Astrocyte (in vitro differentiated cells and primary cell): Measurements from ENCODE around the gene NEURL4. TPM values are rescaled to one million over a fixed set of nuclear protein-coding genes. Genes with fewer than 3 reads are reported as not detected.
"Not testable (repeated sequence)": the region's sequence is repeated elsewhere in the genome, so short reads cannot be mapped to it uniquely, and the experiment has no call there.

Experiments used
- DNase-seq: peaks from one replicate; pipeline ENCODE4 v3.0.0-alpha.2; 2010; ENCODE audit warnings: low read depth
- FAIRE-seq: peaks from 2 replicates; lab custom pipeline; 2011; peaks lifted over from hg19 to GRCh38; lab: Jason Lieb, UNC
- H2AFZ ChIP-seq: 2 replicates; pipeline ENCODE4 v1.6.0; 2012; ENCODE audit warnings: low read depth, low read length, inconsistent platforms
- H3K27ac ChIP-seq: 2 replicates; pipeline ENCODE4 v1.5.1; 2011; ENCODE audit warnings: low read depth, low read length, inconsistent platforms
- H3K27me3 ChIP-seq: 2 replicates; pipeline ENCODE4 v1.6.0; 2011; ENCODE audit warnings: low read length, inconsistent platforms; ENCODE audit not compliant: insufficient read depth
- H3K36me3 ChIP-seq: 2 replicates; pipeline ENCODE4 v1.5.1; 2011; ENCODE audit warnings: low read length, inconsistent platforms; ENCODE audit not compliant: insufficient read depth
- H3K4me1 ChIP-seq: 2 replicates; pipeline ENCODE4 v1.5.1; 2011; ENCODE audit warnings: low read length, inconsistent platforms; ENCODE audit not compliant: insufficient read depth
- H3K4me2 ChIP-seq: 2 replicates; pipeline ENCODE4 v1.6.0; 2012; ENCODE audit warnings: low read length, inconsistent platforms
- H3K4me3 ChIP-seq: 2 replicates; pipeline ENCODE4 v1.5.1; 2011; ENCODE audit warnings: low read depth, mild to moderate bottlenecking, low read length, inconsistent platforms; ENCODE audit not compliant: insufficient read depth
- H3K79me2 ChIP-seq: 2 replicates; pipeline ENCODE4 v1.6.0; 2012; ENCODE audit warnings: mild to moderate bottlenecking, low read length, inconsistent platforms; ENCODE audit not compliant: insufficient read depth
- H3K9ac ChIP-seq: 2 replicates; pipeline ENCODE4 v1.6.0; 2012; ENCODE audit warnings: mild to moderate bottlenecking, low read length, inconsistent platforms
- H3K9me3 ChIP-seq: 2 replicates; pipeline ENCODE4 v1.5.1; 2012; ENCODE audit warnings: low read depth, mild to moderate bottlenecking, low read length, inconsistent platforms; ENCODE audit not compliant: insufficient read depth
- H4K20me1 ChIP-seq: 2 replicates; pipeline ENCODE4 v1.6.0; 2012; ENCODE audit warnings: low read length, inconsistent platforms; ENCODE audit not compliant: insufficient read depth
- H3K27ac Mint-ChIP-seq: one replicate; pipeline ENCODE4 v1.8.0; 2021; ENCODE audit warnings: mild to moderate bottlenecking, mixed read lengths; ENCODE audit not compliant: unreplicated experiment
- H3K27me3 Mint-ChIP-seq: one replicate; pipeline ENCODE4 v1.8.0; 2021; ENCODE audit warnings: low read depth, mixed read lengths; ENCODE audit not compliant: unreplicated experiment
- H3K36me3 Mint-ChIP-seq: one replicate; pipeline ENCODE4 v1.8.0; 2021; ENCODE audit warnings: low read depth, mixed read lengths; ENCODE audit not compliant: unreplicated experiment
- H3K4me1 Mint-ChIP-seq: one replicate; pipeline ENCODE4 v1.8.0; 2021; ENCODE audit warnings: low read depth, mixed read lengths; ENCODE audit not compliant: unreplicated experiment
- H3K4me3 Mint-ChIP-seq: one replicate; pipeline ENCODE4 v1.8.0; 2021; ENCODE audit warnings: mild to moderate bottlenecking, moderate library complexity, mixed read lengths; ENCODE audit not compliant: unreplicated experiment
- H3K9me3 Mint-ChIP-seq: one replicate; pipeline ENCODE4 v1.8.0; 2021; ENCODE audit warnings: mild to moderate bottlenecking, mixed read lengths; ENCODE audit not compliant: unreplicated experiment
- EZH2 ChIP-seq: IDR thresholded peaks from 2 replicates; pipeline ENCODE4 v1.6.1; 2012; ENCODE audit warnings: mild to moderate bottlenecking, low read length, inconsistent platforms; ENCODE audit not compliant: insufficient read depth
- total RNA-seq: library from RNA; stranded (reverse); gene quantifications from 2 replicates; pipeline ENCODE4 v1.2.1, GENCODE V29; 2021
- TF ChIP-seq, protein P1 (sequence below): IDR thresholded peaks from 2 replicates; pipeline ENCODE4 v1.5.1; 2011; ENCODE audit warnings: low read depth, mild to moderate bottlenecking, inconsistent platforms, low read length, moderate library complexity; ENCODE audit not compliant: insufficient read depth

Gene NEURL4
- total RNA-seq, 1 donor from 2014 or later: 32.5 TPM

DNA sequence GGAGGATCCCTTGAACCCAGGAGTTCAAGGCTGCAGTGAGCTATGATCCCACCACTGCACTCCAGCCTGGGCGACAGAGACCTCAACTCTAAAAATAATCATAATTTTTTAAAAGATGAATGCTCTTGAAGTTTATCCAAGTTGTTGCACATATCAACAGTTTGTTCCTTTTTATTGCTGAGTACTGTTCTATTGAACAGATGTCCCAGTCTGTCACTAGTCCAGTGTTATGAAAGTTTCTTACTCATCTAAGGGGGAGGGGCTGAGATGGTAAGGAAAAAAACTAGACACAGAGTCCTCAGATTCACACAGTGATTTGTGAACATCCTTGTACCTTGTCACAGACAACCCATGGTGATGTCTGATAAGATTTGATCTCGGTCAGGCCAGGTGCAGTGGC, 11.0 kb upstream of the NEURL4 start:
- Histone ChIP-seq H4K20me1 (no peaks in the 10 kb centered on the region), H2AFZ (no peak overlapping the region), H3K4me3 (no peak overlapping the region), H3K4me2 (no peak overlapping the region), H3K79me2 (no peaks in the 10 kb centered on the region), H3K27ac (no peak overlapping the region), H3K36me3 (no peaks in the 10 kb centered on the region), H3K4me1 (no peaks in the 10 kb centered on the region), H3K9me3 (no peaks in the 10 kb centered on the region), H3K27me3 (no peaks in the 10 kb centered on the region), H3K9ac (no peak overlapping the region)
- DNase-seq (no peak), FAIRE-seq (no peak)
- Mint-ChIP-seq H3K27ac (no peak overlapping the region), H3K36me3 (no peaks in the 10 kb centered on the region), H3K4me1 (peaks cover 1% of the 10 kb centered on the region), H3K4me3 (no peak overlapping the region), H3K9me3 (no peaks in the 10 kb centered on the region), H3K27me3 (peaks cover 6% of the 10 kb centered on the region)
- TF ChIP-seq, protein P1, sequence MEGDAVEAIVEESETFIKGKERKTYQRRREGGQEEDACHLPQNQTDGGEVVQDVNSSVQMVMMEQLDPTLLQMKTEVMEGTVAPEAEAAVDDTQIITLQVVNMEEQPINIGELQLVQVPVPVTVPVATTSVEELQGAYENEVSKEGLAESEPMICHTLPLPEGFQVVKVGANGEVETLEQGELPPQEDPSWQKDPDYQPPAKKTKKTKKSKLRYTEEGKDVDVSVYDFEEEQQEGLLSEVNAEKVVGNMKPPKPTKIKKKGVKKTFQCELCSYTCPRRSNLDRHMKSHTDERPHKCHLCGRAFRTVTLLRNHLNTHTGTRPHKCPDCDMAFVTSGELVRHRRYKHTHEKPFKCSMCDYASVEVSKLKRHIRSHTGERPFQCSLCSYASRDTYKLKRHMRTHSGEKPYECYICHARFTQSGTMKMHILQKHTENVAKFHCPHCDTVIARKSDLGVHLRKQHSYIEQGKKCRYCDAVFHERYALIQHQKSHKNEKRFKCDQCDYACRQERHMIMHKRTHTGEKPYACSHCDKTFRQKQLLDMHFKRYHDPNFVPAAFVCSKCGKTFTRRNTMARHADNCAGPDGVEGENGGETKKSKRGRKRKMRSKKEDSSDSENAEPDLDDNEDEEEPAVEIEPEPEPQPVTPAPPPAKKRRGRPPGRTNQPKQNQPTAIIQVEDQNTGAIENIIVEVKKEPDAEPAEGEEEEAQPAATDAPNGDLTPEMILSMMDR: no peak
- TF ChIP-seq EZH2: no peak

DNA sequence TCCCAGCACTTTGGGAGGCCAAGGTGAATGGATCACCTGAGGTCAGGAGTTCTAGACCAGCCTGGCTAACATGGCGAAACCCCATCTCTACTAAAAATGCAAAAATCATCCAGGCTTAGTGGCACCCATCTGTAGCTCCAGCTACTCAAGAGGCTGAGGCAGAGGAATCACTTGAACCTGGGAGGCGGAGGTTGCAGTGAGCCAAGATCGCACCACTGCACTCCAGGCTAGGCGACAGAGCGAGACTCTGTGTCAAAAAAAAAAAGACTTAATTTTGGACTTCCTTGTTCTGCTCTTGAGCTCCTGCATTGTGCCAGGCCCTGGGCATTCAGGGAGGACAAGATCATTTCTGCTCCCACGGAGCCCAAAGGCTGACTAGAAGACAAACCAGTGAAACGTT, 8.5 kb upstream of the NEURL4 start:
- H3K27ac ChIP-seq, H3K4me1 Mint-ChIP-seq, H3K4me1 ChIP-seq, H3K27me3 Mint-ChIP-seq, H3K27ac Mint-ChIP-seq, H3K4me2 ChIP-seq, H2AFZ ChIP-seq, H3K4me3 Mint-ChIP-seq, H3K4me3 ChIP-seq, H3K36me3 Mint-ChIP-seq, H3K9me3 ChIP-seq, FAIRE-seq, H3K9ac ChIP-seq, H3K36me3 ChIP-seq, H3K79me2 ChIP-seq, DNase-seq, H3K27me3 ChIP-seq, H3K9me3 Mint-ChIP-seq, H4K20me1 ChIP-seq: not testable (repeated sequence)

DNA sequence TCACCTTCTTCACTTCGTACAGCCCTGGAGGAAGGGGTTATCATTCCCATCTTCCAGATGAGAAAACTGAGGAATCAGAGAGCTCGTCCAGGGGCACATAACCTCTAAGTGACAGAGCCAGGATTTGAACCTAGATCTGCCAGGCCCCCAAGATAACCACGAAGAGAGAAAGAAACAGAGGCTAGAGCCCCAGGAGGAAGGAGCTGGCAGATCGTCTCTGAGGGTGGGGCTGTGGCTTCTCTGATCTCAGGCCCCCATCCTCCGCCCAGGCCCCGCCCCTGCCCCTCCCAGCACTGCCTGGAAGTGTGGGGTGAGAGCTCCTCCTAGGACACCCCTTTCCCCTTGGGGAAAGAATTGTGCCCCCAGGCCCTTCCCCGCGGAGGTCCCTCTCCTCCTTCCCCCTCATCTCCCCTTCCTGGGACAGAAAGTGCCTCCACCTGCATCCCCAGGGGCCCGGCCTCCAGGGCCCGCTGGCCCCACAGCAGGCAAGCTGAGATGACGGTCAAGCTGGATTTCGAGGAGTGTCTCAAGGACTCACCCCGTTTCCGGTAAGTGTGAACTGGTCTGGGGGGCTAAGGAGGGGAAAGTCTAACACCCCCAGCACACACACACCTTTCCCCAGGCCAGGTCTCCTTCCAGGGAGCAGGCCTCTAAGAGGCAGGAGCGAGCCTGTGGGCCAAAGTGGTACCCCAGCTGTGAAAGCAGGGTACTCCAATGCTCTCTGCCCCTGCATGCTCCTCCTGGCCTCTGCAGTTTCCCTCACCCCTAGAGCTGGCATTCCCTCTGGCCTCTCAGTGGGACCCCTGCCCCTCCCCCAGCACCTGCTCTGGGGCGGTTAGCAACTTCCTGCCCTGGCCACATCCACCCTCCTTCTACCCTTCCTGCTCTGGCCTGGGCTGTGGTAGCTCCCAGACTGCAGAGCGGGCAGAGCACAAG, 7.4 kb upstream of the NEURL4 start, which contains the start of gene ACAP1:
ACAP1 (plus strand) TSS at position 290 of the 936 bp plus-strand sequence; CDS start at position 496, 206 bp downstream.
- H3K36me3 ChIP-seq: no peaks in the 10 kb centered on the region
- peaks cover 2% of the 10 kb centered on the region for H3K27me3 Mint-ChIP-seq
- no peak for DNase-seq
- no peak within 1 kb of the TSS for H3K9ac ChIP-seq
- TF ChIP-seq, protein P1: no peak
- TF ChIP-seq EZH2: no peak
- no peak within 1 kb of the TSS for H3K4me3 Mint-ChIP-seq
- H2AFZ ChIP-seq: no peak within 1 kb of the TSS
- FAIRE-seq: no peak
- H3K4me2 ChIP-seq: no peak within 1 kb of the TSS
- H3K9me3 Mint-ChIP-seq: no peaks in the 10 kb centered on the region
- no peaks in the 10 kb centered on the region for H3K4me1 ChIP-seq
- H3K4me3 ChIP-seq: no peak within 1 kb of the TSS
- H3K27ac Mint-ChIP-seq: no peak within 1 kb of the TSS
- H3K9me3 ChIP-seq: no peaks in the 10 kb centered on the region
- H4K20me1 ChIP-seq: no peaks in the 10 kb centered on the region
- H3K4me1 Mint-ChIP-seq: peaks cover 1% of the 10 kb centered on the region
- H3K27ac ChIP-seq: no peak within 1 kb of the TSS
- no peaks in the 10 kb centered on the region for H3K36me3 Mint-ChIP-seq
- H3K27me3 ChIP-seq: no peaks in the 10 kb centered on the region
- H3K79me2 ChIP-seq: no peaks in the 10 kb centered on the region

DNA sequence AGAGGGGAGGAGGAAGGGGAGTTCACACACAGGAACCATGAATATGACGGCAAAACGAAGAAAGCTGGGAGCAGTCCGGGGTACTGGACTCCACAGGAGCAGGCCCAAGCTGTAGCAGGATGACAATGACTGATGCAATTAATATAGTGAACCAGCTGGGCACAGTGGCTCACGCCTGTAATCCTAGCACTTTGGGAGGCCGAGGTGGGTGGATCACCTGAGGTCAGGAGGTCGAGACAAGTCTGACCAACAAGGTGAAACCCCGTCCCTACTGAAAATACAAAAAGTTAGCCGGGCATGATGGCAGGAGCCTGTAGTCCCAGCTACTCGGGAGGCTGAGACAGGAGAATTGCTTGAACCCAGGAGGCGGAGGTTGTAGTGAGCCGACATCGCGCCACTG, 6.6 kb upstream of the NEURL4 start:
- not testable (repeated sequence) for FAIRE-seq, H3K27me3 Mint-ChIP-seq, H3K4me1 Mint-ChIP-seq, H3K9me3 Mint-ChIP-seq, H3K4me1 ChIP-seq, H3K36me3 Mint-ChIP-seq, H3K4me3 ChIP-seq, H2AFZ ChIP-seq, H4K20me1 ChIP-seq, H3K4me3 Mint-ChIP-seq, H3K9ac ChIP-seq, H3K27ac ChIP-seq, H3K27ac Mint-ChIP-seq, H3K36me3 ChIP-seq, H3K79me2 ChIP-seq, H3K27me3 ChIP-seq, H3K4me2 ChIP-seq, H3K9me3 ChIP-seq, DNase-seq
